Retina (tissue), 1 donor: Measurements from ENCODE around the gene SEMA4D.

ENCODE experiments used
- DNase-seq: peaks from one replicate; pipeline ENCODE4 v3.0.0-alpha.2; 2016

The SEMA4D gene

GRCh38 chr9:89408628-89409101 is 89.2 kb downstream of the SEMA4D start:
- peak; percentile 38 for DNase-seq

GRCh38 chr9:89407070-89407469 is 90.8 kb downstream of the SEMA4D start:
- no peak for DNase-seq

- no peak for DNase-seq
Measured at GRCh38 chr9:89405826-89406225, 92.1 kb downstream of the SEMA4D start.

DNA sequence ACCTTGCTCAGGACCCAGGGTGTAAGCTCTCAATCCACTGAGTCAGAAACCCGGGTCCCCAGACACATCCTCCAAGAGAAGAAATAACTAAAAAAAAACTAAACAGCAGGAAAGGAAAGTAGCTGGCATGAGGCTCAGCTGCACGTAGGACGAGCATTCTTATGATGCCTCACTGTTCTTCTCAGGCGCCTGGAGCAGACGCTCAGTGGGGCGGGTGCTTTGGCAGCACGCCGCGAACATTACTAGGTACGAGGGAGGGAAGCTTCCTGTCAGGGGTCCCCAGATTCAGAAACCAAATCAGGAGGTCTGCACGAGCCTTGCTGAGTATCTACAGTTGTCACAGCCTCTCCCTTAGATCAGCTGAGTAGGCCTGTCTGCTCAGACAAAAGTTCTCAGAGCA is 93.8 kb downstream of the SEMA4D start:
- DNase-seq: no peak

GRCh38 chr9:89402695-89403427 is 95.1 kb downstream of the SEMA4D start:
- DNase-seq: no peak

DNA sequence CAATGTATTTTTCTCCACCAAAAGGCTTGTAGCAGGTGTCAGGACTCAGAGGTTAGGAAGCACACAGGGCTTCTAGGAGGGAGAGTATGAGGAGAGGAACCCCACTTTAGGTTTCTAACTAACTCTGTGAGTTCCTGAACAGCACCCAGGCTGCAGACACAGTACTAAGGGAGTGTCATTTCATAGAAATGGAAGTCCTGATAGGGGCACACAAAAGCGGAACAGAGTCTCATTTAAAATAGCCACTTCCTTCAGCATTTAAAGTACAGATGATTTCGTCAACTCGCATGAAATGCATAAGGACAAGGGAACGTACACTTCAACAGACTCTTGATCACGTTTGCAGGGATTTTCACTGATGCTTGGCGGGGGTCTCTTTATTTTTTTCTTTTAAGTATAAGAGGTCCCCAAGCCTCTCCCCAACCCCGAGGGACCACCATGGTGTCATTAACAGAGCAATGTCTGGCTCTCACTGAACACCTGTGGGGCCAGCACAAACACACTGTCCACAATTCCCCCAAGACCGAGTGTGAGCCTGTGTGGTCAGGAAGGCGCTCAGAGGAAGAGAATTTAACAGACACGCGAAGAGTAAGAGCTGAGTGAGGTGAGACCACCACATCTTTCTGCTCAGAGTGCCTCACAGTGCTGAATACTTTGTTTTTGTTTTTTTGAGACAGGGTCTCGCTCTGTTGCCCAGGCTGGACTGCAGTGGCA is 97.4 kb downstream of the SEMA4D start:
- no peak for DNase-seq

DNA sequence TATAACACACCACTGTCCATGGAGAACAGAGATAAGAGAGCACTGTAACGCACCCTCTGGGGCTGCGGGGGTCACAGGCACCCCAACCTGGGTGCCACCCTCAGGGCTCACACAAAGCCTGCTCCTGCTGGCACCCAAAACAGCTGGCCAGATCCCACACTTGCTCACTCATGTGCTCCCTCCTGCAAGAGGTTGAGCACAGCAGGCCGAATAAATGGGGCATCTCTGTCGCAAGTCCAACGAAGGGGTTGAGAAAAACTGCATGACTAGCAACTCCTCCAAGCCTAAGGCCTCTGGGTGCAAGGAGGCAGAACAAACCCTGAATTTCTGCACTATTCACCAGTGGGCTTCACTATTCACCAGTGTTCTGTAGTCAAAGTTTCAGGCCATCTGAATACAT is 99.3 kb downstream of the SEMA4D start:
- DNase-seq: no peak

GRCh38 chr9:89397471-89397870 is 100.4 kb downstream of the SEMA4D start:
- no peak for DNase-seq

DNA sequence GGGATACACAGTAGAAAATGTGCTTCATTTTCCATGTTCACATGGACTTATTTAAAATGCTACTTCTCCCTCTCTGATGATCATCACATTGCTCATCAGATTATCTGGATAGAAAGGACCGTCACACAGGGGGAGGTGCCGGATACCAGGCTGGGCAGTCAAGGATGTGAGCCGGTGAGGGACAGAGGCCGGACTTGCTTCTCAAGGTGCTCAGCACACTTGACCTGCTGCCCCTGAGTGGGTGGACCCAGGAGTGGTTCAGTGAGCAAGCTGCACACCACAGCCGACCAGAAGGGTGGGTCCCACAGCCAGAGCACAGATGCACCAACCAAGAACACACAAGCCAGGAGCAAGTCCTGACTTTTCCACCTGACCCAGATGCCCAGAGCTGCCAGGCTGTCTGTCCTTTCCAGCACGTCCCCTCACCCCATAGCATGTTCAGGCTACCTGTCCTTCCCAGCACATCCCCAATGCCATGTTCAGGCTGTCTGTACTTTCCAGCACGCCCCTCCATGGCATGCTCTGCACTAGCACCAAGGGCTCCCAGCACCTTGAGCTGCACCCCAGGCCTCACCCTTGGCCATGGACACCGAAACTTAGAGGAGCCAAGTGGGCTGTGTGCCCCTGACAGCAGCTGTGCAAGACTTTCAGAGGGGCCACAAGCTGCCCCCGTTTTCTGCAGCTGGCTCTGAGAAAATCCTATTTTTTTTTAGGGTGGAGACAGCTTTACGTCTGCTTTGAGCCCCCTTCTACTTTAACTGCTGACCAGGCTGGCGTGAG is 101.8 kb downstream of the SEMA4D start:
- no peak for DNase-seq

- DNase-seq: no peak
Measured at GRCh38 chr9:89394412-89394811, 103.5 kb downstream of the SEMA4D start.

GRCh38 chr9:89391585-89391984 is 106.3 kb downstream of the SEMA4D start:
- no peak for DNase-seq

DNA sequence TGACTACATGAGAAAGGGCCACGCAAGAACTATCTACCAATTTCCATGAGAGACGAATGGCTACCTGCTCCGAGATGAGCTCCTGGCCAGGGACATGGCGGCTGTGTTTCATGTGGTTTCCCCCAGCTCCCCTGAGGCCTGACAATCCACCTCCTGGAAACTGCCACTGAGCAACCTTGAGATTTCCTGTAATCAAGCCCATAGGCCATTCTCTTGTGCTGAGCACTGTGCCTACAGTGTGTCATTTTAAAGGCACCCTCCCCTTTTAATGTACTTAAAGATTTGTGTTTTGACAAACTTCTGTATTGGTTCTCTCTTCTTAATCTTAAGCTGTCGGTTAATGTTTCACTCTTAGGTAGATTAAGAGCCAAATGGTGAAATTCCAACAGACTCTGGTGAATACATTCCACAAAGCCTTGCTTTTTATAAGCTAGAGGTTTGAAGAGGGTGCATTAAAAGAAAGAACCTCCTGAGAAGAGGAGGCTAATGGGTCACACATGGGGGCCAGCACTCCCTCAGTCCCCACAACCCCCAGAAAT is 107.3 kb downstream of the SEMA4D start:
- DNase-seq: no peak

- no peak for DNase-seq
Measured at GRCh38 chr9:89390068-89390555, 107.8 kb downstream of the SEMA4D start.

DNA sequence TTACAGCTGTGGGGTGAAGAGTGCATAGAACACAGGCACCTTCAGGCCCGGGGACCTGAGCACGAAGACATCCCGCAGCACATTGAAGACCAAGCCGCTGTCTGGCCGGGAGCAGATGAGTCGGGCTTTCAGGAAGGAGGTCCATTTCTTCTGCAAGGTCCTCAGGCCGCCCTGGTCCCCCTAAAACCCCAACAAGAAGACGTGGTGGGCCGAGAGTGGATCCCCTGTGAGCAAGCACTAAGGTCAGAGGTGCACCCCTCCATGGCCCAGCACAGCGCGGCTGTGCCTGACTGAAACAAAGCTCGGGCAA is 109.1 kb downstream of the SEMA4D start:
- no peak for DNase-seq

DNA sequence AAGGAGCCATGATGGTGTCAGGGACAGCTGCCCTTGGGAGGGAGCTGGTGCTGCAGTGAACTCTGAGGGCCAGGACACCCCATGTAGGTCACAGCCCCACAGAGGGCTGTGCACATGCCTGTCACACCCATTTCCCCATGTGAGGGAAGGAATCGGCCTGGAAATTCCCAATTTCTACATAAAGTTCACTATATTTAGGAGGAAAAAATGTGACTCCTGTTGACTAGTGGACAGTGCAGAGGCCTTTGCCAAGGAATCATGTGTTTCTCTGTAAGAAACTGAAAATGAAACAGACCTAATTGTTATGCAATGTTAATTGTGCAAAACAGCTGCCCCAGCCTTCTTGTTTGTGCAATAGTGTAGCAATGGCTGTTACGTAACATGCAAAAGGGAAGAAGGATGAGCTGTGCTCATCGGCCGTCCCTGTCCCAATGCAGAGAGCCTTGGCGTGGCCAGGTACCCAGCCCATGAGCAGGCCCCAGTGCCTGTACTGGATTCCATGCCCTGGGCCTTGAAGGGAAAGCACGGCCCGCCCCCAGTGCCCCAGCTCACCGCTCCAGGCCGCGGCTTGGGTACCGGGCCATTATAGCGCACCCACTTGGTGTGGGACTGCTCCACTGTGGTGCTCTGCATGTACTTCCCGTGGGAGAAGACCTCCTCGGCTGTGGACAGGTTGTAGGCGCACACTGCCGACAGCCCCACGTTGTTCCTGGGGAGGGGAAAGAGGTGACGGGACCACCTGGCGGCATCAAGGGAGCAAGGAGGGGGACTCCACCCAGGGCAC is 109.6 kb downstream of the SEMA4D start:
- DNase-seq: no peak

GRCh38 chr9:89387197-89387849 is 110.6 kb downstream of the SEMA4D start:
- no peak for DNase-seq

DNA sequence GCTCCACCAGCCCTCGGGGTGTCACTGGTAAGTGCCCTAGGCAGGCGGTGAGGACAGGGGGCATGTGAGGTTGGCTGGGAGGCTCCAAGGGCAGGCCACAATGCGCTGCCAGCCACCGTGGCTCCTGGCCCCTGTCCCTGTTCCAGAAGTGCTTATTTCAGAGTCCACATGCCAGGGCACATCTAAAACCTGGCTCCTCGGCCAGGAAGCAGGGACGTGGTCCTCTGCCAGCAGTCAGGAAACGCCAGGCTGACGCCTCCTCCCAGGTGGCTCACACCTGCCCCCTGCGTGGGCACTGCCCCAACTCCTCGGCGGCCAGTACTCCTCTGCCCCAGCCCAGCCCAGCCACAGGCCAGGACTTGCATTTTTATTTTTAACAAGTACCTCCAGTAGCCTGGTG is 111.1 kb downstream of the SEMA4D start:
- no peak for DNase-seq

- no peak for DNase-seq
Measured at GRCh38 chr9:89386206-89386605, 111.7 kb downstream of the SEMA4D start.

DNA sequence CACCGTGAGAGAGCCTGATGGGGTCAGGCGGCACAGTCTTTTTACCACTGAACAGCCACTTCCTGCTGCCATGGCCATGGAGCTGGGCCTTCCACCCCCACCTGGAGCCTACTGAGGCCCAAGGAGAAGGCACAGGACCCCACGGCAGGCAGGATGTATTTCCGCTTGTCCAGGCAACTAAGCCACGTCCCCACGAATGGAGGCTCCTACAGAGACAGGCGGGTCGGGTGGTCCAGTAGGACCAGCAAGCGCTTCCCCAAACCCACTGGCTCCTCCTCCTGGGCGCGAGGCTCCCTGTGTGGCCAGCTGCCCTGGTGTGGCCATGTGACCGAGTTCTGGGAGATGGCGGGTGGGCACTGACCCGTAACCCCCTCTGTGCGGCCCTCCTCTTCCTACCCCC is 113.1 kb downstream of the SEMA4D start:
- no peak for DNase-seq

DNA sequence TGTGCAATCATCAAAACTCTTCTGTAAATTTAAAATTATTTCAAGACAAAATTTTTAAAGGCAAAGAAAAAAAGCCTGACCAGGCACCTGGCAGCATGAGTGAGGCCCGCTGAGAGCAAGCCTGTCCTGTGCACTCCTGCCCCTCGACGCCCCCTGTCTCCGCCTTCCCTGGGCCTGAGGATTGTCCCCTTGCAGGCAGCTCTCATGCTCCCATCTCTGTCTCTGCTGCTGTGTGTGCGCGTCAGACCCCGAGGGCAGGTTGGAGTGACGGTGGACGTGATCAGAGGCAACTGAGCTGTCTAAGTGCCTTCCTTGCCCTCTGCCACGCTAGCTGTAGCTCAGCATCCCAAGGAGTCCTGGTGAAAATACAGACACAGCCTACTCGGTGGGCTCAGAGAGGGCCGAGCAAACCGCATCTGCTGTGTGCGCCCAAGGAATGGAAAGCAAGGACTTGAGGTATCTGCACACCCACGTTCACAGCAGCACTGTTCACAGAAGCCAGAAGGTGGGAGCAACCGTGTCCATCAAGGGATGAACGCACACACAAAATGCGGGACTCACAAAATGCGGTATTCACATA is 114.1 kb downstream of the SEMA4D start:
- DNase-seq: no peak

DNA sequence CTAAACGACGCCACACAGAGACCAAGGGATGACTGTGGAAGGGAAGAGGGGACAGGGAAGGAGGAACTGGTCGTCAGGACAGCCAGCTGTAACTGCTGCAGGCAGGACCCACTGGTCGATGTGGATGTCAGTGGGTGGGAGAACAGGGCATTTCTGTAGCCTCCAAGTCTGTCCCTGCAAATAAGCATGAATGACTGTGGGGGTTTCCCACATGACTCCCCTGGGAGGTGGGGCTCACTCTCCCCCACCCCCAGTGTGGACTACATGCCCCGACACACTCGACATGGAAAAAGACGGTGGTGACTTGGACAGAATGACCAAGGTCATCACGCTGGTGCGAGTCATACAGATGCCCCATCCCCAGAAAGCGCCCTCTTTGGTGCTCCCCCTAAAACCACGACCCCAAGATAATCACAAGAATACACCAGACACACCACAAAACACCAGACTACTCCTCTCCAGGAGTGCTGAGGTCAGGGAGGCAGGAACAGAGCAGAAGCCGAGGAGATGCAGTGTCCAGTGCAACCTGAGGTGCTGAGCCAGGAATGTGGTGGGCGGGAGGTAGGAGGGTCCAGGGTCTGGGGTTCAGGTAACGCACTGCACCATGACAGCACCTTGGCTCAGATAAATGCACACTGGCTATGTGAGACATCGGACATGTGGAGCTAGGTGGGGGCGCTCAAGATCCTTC is 114.7 kb downstream of the SEMA4D start:
- no peak for DNase-seq
